Activated CD4-positive, alpha-beta memory T cell treated with anti-CD3 and anti-CD28 coated beads for 36 hours (primary cell): Measurements from ENCODE around the gene OR4Q2. TPM values are rescaled to one million over a fixed set of nuclear protein-coding genes. Genes with fewer than 3 reads are reported as not detected.
"Not testable (repeated sequence)": the region's sequence is repeated elsewhere in the genome, so short reads cannot be mapped to it uniquely, and the experiment has no call there.

Experiments used
- CTCF ChIA-PET: fragments of 350-600 bp; sonication (Branson Sonifier 250); formaldehyde crosslinking; loops from one replicate; lab custom pipeline; 2021; ENCODE audit warnings: antibody characterized with exemption, inconsistent platforms; lab: Charles Lee
- POLR2A ChIA-PET: fragments of 350-600 bp; sonication (Branson Sonifier 250); formaldehyde crosslinking; loops from one replicate; lab custom pipeline; 2021; ENCODE audit warnings: antibody characterized with exemption; lab: Charles Lee
- DNase-seq: peaks from one replicate; pipeline ENCODE4 v3.0.0-alpha.2; 2020
- H3K27ac Mint-ChIP-seq: one replicate; pipeline ENCODE4 v1.8.0; 2021; ENCODE audit warnings: mixed read lengths
- H3K27me3 Mint-ChIP-seq: one replicate; pipeline ENCODE4 v1.8.0; 2021; ENCODE audit warnings: mixed read lengths
- H3K36me3 Mint-ChIP-seq: one replicate; pipeline ENCODE4 v1.8.0; 2021; ENCODE audit warnings: mixed read lengths
- H3K4me1 Mint-ChIP-seq: one replicate; pipeline ENCODE4 v1.8.0; 2021; ENCODE audit warnings: low read depth, mixed read lengths
- H3K4me3 Mint-ChIP-seq: one replicate; pipeline ENCODE4 v1.8.0; 2021; ENCODE audit warnings: mild to moderate bottlenecking, mixed read lengths
- H3K9me3 Mint-ChIP-seq: one replicate; pipeline ENCODE4 v1.8.0; 2021; ENCODE audit warnings: mixed read lengths
- intact Hi-C: fragments of 100-400 bp; cut with micrococcal nuclease; formaldehyde crosslinking; loops from one replicate; pipeline ENCODE4 v1.15.1; 2023
- total RNA-seq, 2 experiments: library from RNA; stranded (reverse); gene quantifications; one replicate each; pipeline ENCODE4 v1.2.3, GENCODE V29; 2021

Gene OR4Q2
- not detected for total RNA-seq

- no peak within 1 kb of the TSS for H3K4me3 Mint-ChIP-seq
- H3K27me3 Mint-ChIP-seq: peaks cover 2% of the 10 kb centered on the region
- H3K4me1 Mint-ChIP-seq: no peaks in the 10 kb centered on the region
- no peak for DNase-seq
- ChIA-PET CTCF (no interaction called here), POLR2A (no interaction called here)
- H3K27ac Mint-ChIP-seq: no peak within 1 kb of the TSS
- intact Hi-C loops: no loop called here
- H3K9me3 Mint-ChIP-seq: no peaks in the 10 kb centered on the region
- no peaks in the 10 kb centered on the region for H3K36me3 Mint-ChIP-seq
Measured at GRCh38 chr14:20001863-20002262, at the start of gene OR4Q2. Gene OR4Q2 (plus strand): TSS chr14:20002163.

GRCh38 chr14:19969735-19970134 is 32.2 kb upstream of the OR4Q2 start:
- intact Hi-C loops, DNase-seq, H3K27me3 Mint-ChIP-seq, H3K36me3 Mint-ChIP-seq, H3K4me3 Mint-ChIP-seq, H3K9me3 Mint-ChIP-seq, CTCF ChIA-PET, POLR2A ChIA-PET, H3K27ac Mint-ChIP-seq: not testable (repeated sequence)
- peaks cover 23% of the 10 kb centered on the region for H3K4me1 Mint-ChIP-seq

DNA sequence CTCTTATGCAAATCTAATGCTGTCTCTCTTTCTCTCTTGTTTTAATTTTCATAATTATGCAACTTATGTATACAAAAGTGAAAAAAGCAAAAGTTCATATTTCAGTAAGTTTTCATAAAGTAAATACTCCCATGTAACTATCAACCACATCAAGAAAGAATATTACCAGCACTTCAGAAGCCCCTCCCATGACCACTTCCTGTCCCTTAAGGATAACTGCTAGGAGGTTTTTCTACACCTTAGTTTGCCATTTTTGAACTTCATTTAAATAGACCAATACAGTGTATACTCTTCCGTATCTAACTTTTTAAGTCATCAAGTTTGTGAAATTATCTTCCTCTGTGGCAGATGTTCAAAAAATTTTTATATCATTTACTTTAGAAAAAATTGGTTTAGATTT is 27.1 kb upstream of the OR4Q2 start:
- Mint-ChIP-seq H3K4me3 (no peak overlapping the region), H3K36me3 (no peaks in the 10 kb centered on the region), H3K27me3 (no peaks in the 10 kb centered on the region), H3K27ac (no peak overlapping the region), H3K4me1 (peaks cover 32% of the 10 kb centered on the region), H3K9me3 (peaks cover 2% of the 10 kb centered on the region)
- ChIA-PET CTCF (no interaction called here), POLR2A (no interaction called here)
- no peak for DNase-seq
- intact Hi-C loops: no loop called here

DNA sequence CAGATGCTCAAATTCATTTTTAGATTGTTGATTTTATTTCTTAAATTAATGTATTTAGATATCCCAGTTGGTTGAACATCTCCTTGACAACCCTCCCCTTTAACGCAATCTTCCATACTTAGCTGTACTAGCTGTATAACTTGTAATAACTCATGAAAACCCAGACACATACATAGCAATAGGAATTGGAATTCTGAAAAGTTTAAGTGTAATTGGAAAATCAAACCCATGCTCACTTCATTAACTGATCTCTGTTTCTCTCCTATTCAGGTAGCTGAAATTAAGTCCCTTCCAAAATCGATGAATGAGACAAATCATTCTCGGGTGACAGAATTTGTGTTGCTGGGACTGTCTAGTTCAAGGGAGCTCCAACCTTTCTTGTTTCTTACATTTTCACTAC is 26.7 kb upstream of the OR4Q2 start, which contains the start of gene OR4K15:
Gene OR4K15, plus strand, starts transcription at position 301 of the 400 bp plus-strand sequence. Its CDS starts 0 bp downstream, at position 301.
- H3K9me3 Mint-ChIP-seq: peaks cover 2% of the 10 kb centered on the region
- ChIA-PET CTCF (no interaction called here), POLR2A (no interaction called here)
- H3K27me3 Mint-ChIP-seq: no peaks in the 10 kb centered on the region
- intact Hi-C loops: no loop called here
- no peaks in the 10 kb centered on the region for H3K36me3 Mint-ChIP-seq
- peak within 1 kb of the TSS; percentile 38 for H3K27ac Mint-ChIP-seq
- peaks cover 32% of the 10 kb centered on the region for H3K4me1 Mint-ChIP-seq
- no peak for DNase-seq
- no peak within 1 kb of the TSS for H3K4me3 Mint-ChIP-seq

DNA sequence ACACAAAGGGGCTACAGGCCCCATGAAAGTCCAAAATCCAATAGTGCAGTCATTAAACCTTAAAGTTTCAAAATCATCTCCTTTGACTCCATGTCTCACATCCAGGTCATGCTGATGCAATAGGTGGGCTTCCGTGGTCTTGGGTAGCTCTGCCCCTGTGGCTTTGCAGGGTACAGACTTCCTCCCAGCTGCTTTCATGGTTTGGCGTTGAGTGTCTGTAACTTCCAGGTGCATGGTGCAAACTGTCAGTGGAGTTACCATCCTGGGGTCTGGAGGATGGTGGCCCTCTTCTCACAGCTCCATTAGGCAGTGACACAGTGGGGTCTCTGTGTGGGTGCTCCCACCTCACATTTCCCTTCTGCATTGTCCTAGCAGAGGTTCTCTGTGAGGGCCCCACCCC is 8.5 kb upstream of the OR4Q2 start:
- H3K9me3 Mint-ChIP-seq: peaks cover 2% of the 10 kb centered on the region
- ChIA-PET POLR2A (no interaction called here), CTCF (no interaction called here)
- H3K4me1 Mint-ChIP-seq: no peaks in the 10 kb centered on the region
- H3K27me3 Mint-ChIP-seq: no peaks in the 10 kb centered on the region
- no peak overlapping the region for H3K4me3 Mint-ChIP-seq
- H3K27ac Mint-ChIP-seq: no peak overlapping the region
- DNase-seq: no peak
- intact Hi-C loops: no loop called here
- no peaks in the 10 kb centered on the region for H3K36me3 Mint-ChIP-seq

- H3K4me3 Mint-ChIP-seq: no peak overlapping the region
- ChIA-PET POLR2A (no interaction called here), CTCF (no interaction called here)
- DNase-seq: no peak
- intact Hi-C loops: no loop called here
- no peaks in the 10 kb centered on the region for H3K4me1 Mint-ChIP-seq
- H3K27ac Mint-ChIP-seq: no peak overlapping the region
- H3K36me3 Mint-ChIP-seq: no peaks in the 10 kb centered on the region
- no peaks in the 10 kb centered on the region for H3K9me3 Mint-ChIP-seq
- H3K27me3 Mint-ChIP-seq: peaks cover 2% of the 10 kb centered on the region
Measured at GRCh38 chr14:20002319-20002718, 356 bp downstream of the OR4Q2 start.

DNA sequence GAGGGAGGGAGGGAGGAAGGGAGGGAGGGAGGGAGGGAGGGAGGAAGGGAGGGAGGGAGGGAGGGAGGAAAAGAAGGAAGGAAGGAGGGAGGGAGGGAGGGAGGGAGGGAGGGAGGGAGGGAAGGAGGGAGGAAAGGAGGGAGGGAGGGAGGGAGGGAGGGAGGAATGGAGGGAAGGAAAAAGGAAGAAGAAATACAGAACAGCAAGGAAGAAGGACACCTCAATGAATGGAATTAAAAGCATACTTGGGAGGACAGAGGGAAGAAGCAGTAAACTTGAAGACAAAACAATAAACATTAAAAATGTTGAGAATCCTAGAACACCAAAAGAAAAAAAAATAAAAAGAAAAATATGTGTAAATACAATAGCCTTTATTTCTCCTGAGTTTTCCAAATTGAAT is 6.2 kb downstream of the OR4Q2 start:
- Mint-ChIP-seq H3K27ac (no peak overlapping the region), H3K36me3 (no peaks in the 10 kb centered on the region), H3K27me3 (no peaks in the 10 kb centered on the region), H3K4me1 (no peaks in the 10 kb centered on the region), H3K4me3 (no peak overlapping the region), H3K9me3 (peaks cover 5% of the 10 kb centered on the region)
- no peak for DNase-seq
- intact Hi-C loops: no loop called here
- ChIA-PET POLR2A (no interaction called here), CTCF (no interaction called here)

- no peaks in the 10 kb centered on the region for H3K4me1 Mint-ChIP-seq
- POLR2A ChIA-PET: no interaction called here
- H3K27me3 Mint-ChIP-seq: no peaks in the 10 kb centered on the region
- CTCF ChIA-PET: no interaction called here
- H3K27ac Mint-ChIP-seq: no peak within 1 kb of the TSS
- intact Hi-C loops: no loop called here
- no peak for DNase-seq
- no peak within 1 kb of the TSS for H3K4me3 Mint-ChIP-seq
- H3K9me3 Mint-ChIP-seq: peaks cover under 1% of the 10 kb centered on the region
- H3K36me3 Mint-ChIP-seq: no peaks in the 10 kb centered on the region
Measured at GRCh38 chr14:20019257-20019865, 17.4 kb downstream of the OR4Q2 start, which contains the start of gene OR4K14. Gene OR4K14 (minus strand): TSS chr14:20019307. CDS start chr14:20015193, 4,114 bp downstream.

DNA sequence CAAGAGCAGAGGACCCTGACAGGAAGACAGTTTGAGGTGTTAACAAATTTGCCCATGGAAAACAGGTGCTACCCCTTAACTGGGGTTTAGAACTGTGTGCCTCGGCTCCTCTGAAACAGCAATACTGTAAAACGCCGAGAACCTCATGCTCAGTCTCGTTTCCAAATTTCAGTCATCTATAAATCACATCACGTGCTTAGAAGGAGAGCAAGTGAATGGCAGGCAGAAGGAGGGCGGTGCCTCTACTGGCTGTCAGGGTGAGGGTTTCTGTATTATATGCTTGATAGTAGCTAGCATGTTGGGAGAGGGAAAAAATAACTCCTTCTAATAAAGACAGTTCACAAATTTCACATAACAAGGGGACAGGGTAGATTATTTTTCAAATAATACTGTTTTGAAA is 29.1 kb downstream of the OR4Q2 start:
- Mint-ChIP-seq H3K36me3 (no peaks in the 10 kb centered on the region), H3K27me3 (no peaks in the 10 kb centered on the region), H3K4me3 (no peak overlapping the region), H3K9me3 (no peaks in the 10 kb centered on the region), H3K4me1 (no peaks in the 10 kb centered on the region), H3K27ac (no peak overlapping the region)
- ChIA-PET CTCF (no interaction called here), POLR2A (no interaction called here)
- DNase-seq: no peak
- intact Hi-C loops: no loop called here

- H3K27me3 Mint-ChIP-seq: no peaks in the 10 kb centered on the region
- ChIA-PET POLR2A (no interaction called here), CTCF (no interaction called here)
- H3K4me3 Mint-ChIP-seq: no peak overlapping the region
- H3K36me3 Mint-ChIP-seq: no peaks in the 10 kb centered on the region
- no peaks in the 10 kb centered on the region for H3K9me3 Mint-ChIP-seq
- no peak for DNase-seq
- no peak overlapping the region for H3K27ac Mint-ChIP-seq
- intact Hi-C loops: no loop called here
- no peaks in the 10 kb centered on the region for H3K4me1 Mint-ChIP-seq
Measured at GRCh38 chr14:20035449-20035848, 33.5 kb downstream of the OR4Q2 start.

DNA sequence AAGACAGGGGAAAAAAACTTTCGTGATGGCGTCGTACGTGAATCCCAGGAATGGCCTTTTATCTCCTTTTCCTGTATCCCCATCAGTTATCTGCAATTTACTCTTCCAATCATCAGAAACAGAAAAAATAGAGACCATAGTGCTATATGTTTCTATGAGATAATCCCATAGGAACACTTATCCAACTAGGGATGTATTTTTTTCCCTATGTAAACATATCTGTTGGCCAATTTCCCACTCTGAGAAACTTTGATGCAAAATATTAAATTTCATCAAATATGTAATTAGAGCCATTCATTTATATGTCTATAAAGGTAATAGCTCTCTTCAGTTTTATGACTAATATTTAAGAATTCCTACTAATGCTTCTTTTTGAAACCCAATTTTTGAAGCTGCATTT is 34.0 kb downstream of the OR4Q2 start, which contains the start of gene OR4K13:
Gene OR4K13, minus strand, starts transcription at position 101 of the 400 bp plus-strand sequence. CDS start 1,280 bp downstream, outside the sequence.
- CTCF ChIA-PET: no interaction called here
- Mint-ChIP-seq H3K27me3 (no peaks in the 10 kb centered on the region), H3K4me1 (no peaks in the 10 kb centered on the region), H3K36me3 (no peaks in the 10 kb centered on the region), H3K27ac (no peak within 1 kb of the TSS), H3K4me3 (no peak within 1 kb of the TSS), H3K9me3 (no peaks in the 10 kb centered on the region)
- intact Hi-C loops: no loop called here
- DNase-seq: no peak
- POLR2A ChIA-PET: no interaction called here

GRCh38 chr14:20044243-20044642 is 42.3 kb downstream of the OR4Q2 start:
- H3K27ac Mint-ChIP-seq: no peak overlapping the region
- no peaks in the 10 kb centered on the region for H3K36me3 Mint-ChIP-seq
- no peak overlapping the region for H3K4me3 Mint-ChIP-seq
- peaks cover 2% of the 10 kb centered on the region for H3K9me3 Mint-ChIP-seq
- ChIA-PET CTCF (no interaction called here), POLR2A (no interaction called here)
- DNase-seq: no peak
- intact Hi-C loops: no loop called here
- peaks cover 7% of the 10 kb centered on the region for H3K27me3 Mint-ChIP-seq
- no peaks in the 10 kb centered on the region for H3K4me1 Mint-ChIP-seq

- Mint-ChIP-seq H3K4me3 (no peak overlapping the region), H3K36me3 (no peaks in the 10 kb centered on the region), H3K9me3 (no peaks in the 10 kb centered on the region), H3K27me3 (peaks cover 8% of the 10 kb centered on the region), H3K27ac (no peak overlapping the region), H3K4me1 (no peaks in the 10 kb centered on the region)
- intact Hi-C loops: no loop called here
- DNase-seq: no peak
- CTCF ChIA-PET: no interaction called here
- POLR2A ChIA-PET: no interaction called here
Measured at GRCh38 chr14:20048202-20048601, 46.2 kb downstream of the OR4Q2 start.
